Activated CD4-positive, alpha-beta T cell treated with anti-CD3 and anti-CD28 coated beads, Interleukin-2, amount 10 ng/mL, durations not matched to agents 24 days and 14 days (primary cell): ENCODE measurements around the gene TNK2. TPM values are rescaled to one million over a fixed set of nuclear protein-coding genes. Genes with fewer than 3 reads are reported as not detected.

Source experiments
- DNase-seq: peaks from one replicate; pipeline ENCODE4 v3.0.0; 2022
- H3K27ac Mint-ChIP-seq: one replicate; pipeline ENCODE4 v1.8.0; 2022; ENCODE audit warnings: mild to moderate bottlenecking, mixed read lengths
- H3K27me3 Mint-ChIP-seq: one replicate; pipeline ENCODE4 v1.8.0; 2022; ENCODE audit warnings: mixed read lengths
- H3K36me3 Mint-ChIP-seq: one replicate; pipeline ENCODE4 v1.8.0; 2022; ENCODE audit warnings: low read depth, mild to moderate bottlenecking, mixed read lengths
- H3K4me1 Mint-ChIP-seq: one replicate; pipeline ENCODE4 v1.8.0; 2021; ENCODE audit warnings: mixed read lengths
- H3K4me3 Mint-ChIP-seq: one replicate; pipeline ENCODE4 v1.8.0; 2022; ENCODE audit warnings: mild to moderate bottlenecking, moderate library complexity, mixed read lengths
- H3K9me3 Mint-ChIP-seq: one replicate; pipeline ENCODE4 v1.8.0; 2021; ENCODE audit warnings: mixed read lengths
- intact Hi-C: fragments of 100-400 bp; cut with micrococcal nuclease; formaldehyde crosslinking; loops from one replicate; pipeline ENCODE4 v1.15.1; 2023
- total RNA-seq: library from RNA; stranded (reverse); gene quantifications from 2 replicates; pipeline ENCODE4 v1.2.3, GENCODE V29; 2022

The TNK2 gene
- total RNA-seq, 1 donor from 2014 or later, result 110 TPM

- Mint-ChIP-seq H3K4me3 (no peak overlapping the region), H3K27me3 (no peaks in the 10 kb centered on the region), H3K9me3 (no peaks in the 10 kb centered on the region), H3K27ac (no peak overlapping the region), H3K36me3 (peaks cover 13% of the 10 kb centered on the region), H3K4me1 (peaks cover 14% of the 10 kb centered on the region)
- DNase-seq, result no peak
- intact Hi-C loops, result no loop called here
These were observed 16.8 kb downstream of the TNK2 start for GRCh38 chr3:195891431-195892104.

- peaks cover 7% of the 10 kb centered on the region for H3K4me1 Mint-ChIP-seq
- no peaks in the 10 kb centered on the region for H3K9me3 Mint-ChIP-seq
- no peak overlapping the region for H3K27ac Mint-ChIP-seq
- no peak for DNase-seq
- H3K27me3 Mint-ChIP-seq, result no peaks in the 10 kb centered on the region
- intact Hi-C loops, result no loop called here
- H3K4me3 Mint-ChIP-seq, result no peak overlapping the region
- peaks cover 15% of the 10 kb centered on the region for H3K36me3 Mint-ChIP-seq
These were observed 18.5 kb downstream of the TNK2 start for GRCh38 chr3:195889870-195890295.

- H3K27ac Mint-ChIP-seq, result no peak overlapping the region
These were observed 19.1 kb downstream of the TNK2 start for GRCh38 chr3:195888981-195889869.

GRCh38 chr3:195888311-195888761 is 20.0 kb downstream of the TNK2 start:
- intact Hi-C loops, result no loop called here
- Mint-ChIP-seq H3K4me3 (no peak overlapping the region), H3K36me3 (peaks cover 21% of the 10 kb centered on the region), H3K27ac (no peak overlapping the region), H3K9me3 (no peaks in the 10 kb centered on the region), H3K27me3 (no peaks in the 10 kb centered on the region), H3K4me1 (no peaks in the 10 kb centered on the region)
- no peak for DNase-seq

More at GRCh38 chr3:195888981-195889869, 19.1 kb downstream of the TNK2 start:
- intact Hi-C loops, result no loop called here
- no peaks in the 10 kb centered on the region for H3K27me3 Mint-ChIP-seq
- H3K36me3 Mint-ChIP-seq, result peaks cover 15% of the 10 kb centered on the region
- peaks cover 2% of the 10 kb centered on the region for H3K4me1 Mint-ChIP-seq
- no peak for DNase-seq
- H3K9me3 Mint-ChIP-seq, result no peaks in the 10 kb centered on the region
- H3K4me3 Mint-ChIP-seq, result no peak overlapping the region

- no peak for DNase-seq
- Mint-ChIP-seq H3K36me3 (peaks cover 23% of the 10 kb centered on the region), H3K4me1 (no peaks in the 10 kb centered on the region), H3K27ac (no peak overlapping the region), H3K27me3 (no peaks in the 10 kb centered on the region), H3K4me3 (no peak overlapping the region), H3K9me3 (no peaks in the 10 kb centered on the region)
- intact Hi-C loops, result no loop called here
These were observed 20.7 kb downstream of the TNK2 start for GRCh38 chr3:195887670-195888069.

DNA sequence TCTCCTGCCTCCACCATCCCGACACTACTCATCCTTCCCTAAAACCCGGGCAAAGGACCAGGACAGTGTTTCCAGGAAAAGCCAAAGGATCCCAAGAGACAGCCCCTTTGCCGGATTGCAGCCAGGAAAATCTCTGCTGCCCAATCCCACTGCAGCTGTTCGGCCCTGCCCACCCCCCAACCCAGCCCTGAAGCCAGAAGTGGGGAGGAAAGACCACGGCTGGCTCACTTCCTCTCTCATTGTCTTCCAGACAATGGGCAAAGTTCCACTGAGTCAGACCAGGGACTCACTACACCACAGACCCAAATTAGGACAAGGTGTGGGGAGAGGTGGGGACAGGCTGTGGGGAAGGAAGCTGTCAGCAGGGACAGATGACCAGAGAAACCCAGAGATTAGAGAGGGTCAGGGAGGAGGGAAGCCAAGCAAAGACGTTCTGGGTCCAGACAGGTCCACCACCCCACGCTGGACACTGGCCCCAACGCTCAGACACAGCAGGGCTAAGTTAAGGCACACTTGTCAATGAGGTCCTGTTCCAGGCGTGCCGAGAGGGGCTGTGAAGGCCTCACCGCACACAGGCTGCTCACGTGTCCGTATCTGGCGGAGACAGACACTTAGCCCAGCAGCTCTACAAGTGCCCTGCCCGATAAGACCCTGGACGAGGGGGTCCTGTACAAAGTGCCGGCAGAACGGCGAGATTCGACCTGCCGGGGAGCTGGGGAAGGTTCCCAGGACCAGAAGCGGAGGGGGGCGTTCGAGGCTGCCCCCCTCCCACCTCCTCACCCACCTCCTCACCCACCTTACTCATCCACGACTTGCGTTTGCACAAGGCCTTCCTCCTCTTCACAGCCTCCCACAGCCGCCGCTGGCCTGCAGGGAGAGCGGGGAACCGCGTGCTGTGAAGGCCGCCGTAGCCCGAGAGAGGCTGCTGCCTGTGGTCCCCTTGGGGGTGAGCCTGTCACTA is 21.9 kb downstream of the TNK2 start:
- DNase-seq, result no peak
- Mint-ChIP-seq H3K27ac (no peak overlapping the region), H3K27me3 (no peaks in the 10 kb centered on the region), H3K4me1 (no peaks in the 10 kb centered on the region), H3K4me3 (no peak overlapping the region), H3K9me3 (no peaks in the 10 kb centered on the region), H3K36me3 (peaks cover 23% of the 10 kb centered on the region)
- intact Hi-C loops, result no loop called here

- no peak overlapping the region for H3K27ac Mint-ChIP-seq
- H3K4me3 Mint-ChIP-seq, result no peak overlapping the region
- no peaks in the 10 kb centered on the region for H3K27me3 Mint-ChIP-seq
- no peaks in the 10 kb centered on the region for H3K4me1 Mint-ChIP-seq
- intact Hi-C loops, result no loop called here
- H3K36me3 Mint-ChIP-seq, result peaks cover 23% of the 10 kb centered on the region
- no peaks in the 10 kb centered on the region for H3K9me3 Mint-ChIP-seq
- DNase-seq, result no peak
These were observed 23.1 kb downstream of the TNK2 start for GRCh38 chr3:195885036-195885891.

GRCh38 chr3:195884691-195885035 is 23.7 kb downstream of the TNK2 start:
- intact Hi-C loops, result no loop called here
- Mint-ChIP-seq H3K27me3 (no peaks in the 10 kb centered on the region), H3K9me3 (no peaks in the 10 kb centered on the region), H3K4me1 (no peaks in the 10 kb centered on the region), H3K27ac (no peak overlapping the region), H3K36me3 (peaks cover 26% of the 10 kb centered on the region), H3K4me3 (no peak overlapping the region)
- no peak for DNase-seq

DNA sequence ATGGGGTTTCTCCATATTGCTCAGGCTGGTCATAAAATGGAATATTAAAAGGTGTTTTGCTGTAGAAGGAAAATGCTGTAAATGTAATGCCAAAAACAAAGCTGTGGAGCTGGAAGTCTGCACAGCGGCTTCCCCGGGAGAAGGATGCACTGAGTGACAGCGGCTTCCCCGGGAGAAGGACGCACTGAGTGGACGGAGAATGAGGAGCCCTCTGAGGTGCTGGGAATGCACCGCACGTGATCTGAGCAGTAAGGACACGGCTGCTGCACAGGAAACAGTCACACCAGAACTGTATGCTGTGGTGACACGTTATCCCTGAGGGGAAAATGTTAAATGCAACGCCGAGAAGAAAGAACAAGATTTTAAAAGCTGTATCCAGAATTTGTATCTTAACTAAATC is 24.6 kb downstream of the TNK2 start:
- Mint-ChIP-seq H3K36me3 (peaks cover 26% of the 10 kb centered on the region), H3K4me1 (no peaks in the 10 kb centered on the region), H3K9me3 (no peaks in the 10 kb centered on the region), H3K27ac (no peak overlapping the region), H3K27me3 (no peaks in the 10 kb centered on the region), H3K4me3 (no peak overlapping the region)
- DNase-seq, result no peak
- intact Hi-C loops, result no loop called here

- H3K9me3 Mint-ChIP-seq, result no peaks in the 10 kb centered on the region
- H3K4me3 Mint-ChIP-seq, result no peak overlapping the region
- H3K27ac Mint-ChIP-seq, result no peak overlapping the region
- DNase-seq, result no peak
- intact Hi-C loops, result no loop called here
- H3K36me3 Mint-ChIP-seq, result peaks cover 25% of the 10 kb centered on the region
- H3K27me3 Mint-ChIP-seq, result no peaks in the 10 kb centered on the region
- H3K4me1 Mint-ChIP-seq, result no peaks in the 10 kb centered on the region
These were observed 25.2 kb downstream of the TNK2 start for GRCh38 chr3:195883160-195883559.

- H3K36me3 Mint-ChIP-seq, result peaks cover 25% of the 10 kb centered on the region
- H3K4me1 Mint-ChIP-seq, result peaks cover 2% of the 10 kb centered on the region
- no peak overlapping the region for H3K27ac Mint-ChIP-seq
- H3K27me3 Mint-ChIP-seq, result no peaks in the 10 kb centered on the region
- H3K9me3 Mint-ChIP-seq, result no peaks in the 10 kb centered on the region
- H3K4me3 Mint-ChIP-seq, result no peak overlapping the region
- no peak for DNase-seq
- intact Hi-C loops, result no loop called here
These were observed 26.3 kb downstream of the TNK2 start for GRCh38 chr3:195882002-195882441.

DNA sequence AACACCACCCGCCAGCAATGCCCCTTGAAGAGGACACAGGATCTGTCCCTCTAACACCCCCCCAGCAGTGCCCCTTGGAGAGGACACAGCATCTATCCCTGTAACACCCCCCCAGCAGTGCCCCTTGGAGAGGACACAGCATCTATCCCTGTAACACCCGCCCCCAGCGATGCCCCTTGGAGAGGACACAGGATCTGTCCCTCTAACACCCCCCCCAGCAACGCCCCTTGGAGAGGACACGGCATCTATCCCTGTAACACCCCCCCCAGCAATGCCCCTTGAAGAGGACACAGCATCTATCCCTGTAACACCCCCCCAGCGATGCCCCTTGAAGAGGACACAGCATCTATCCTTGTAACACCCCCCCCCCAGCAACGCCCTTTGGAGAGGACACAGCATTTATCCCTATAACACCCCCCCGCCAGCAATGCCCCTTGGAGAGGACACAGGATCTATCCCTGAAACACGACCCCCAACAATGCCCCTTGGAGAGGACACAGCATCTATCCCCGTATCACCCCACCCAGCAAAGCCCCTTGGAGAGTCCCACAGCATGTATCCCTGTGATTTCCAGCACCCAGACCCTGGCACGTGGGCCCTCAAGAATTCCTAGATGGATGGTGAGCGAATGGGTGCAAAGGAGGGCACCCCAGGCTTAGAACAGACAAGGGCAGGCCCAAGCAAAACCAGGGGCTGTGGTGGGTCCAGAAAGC is 26.9 kb downstream of the TNK2 start:
- DNase-seq, result no peak
- Mint-ChIP-seq H3K9me3 (no peaks in the 10 kb centered on the region), H3K36me3 (peaks cover 27% of the 10 kb centered on the region), H3K27ac (no peak overlapping the region), H3K27me3 (no peaks in the 10 kb centered on the region), H3K4me3 (no peak overlapping the region), H3K4me1 (peaks cover 2% of the 10 kb centered on the region)
- intact Hi-C loops, result no loop called here
